ENCODE data around the gene WDR31. TPM values are rescaled to one million over a fixed set of nuclear protein-coding genes. Genes with fewer than 3 reads are reported as not detected.

WDR31 gene
- total RNA-seq, 4 donors from 2014 or later, result 0.29 to 3.6 (median 2.8) TPM

- H3K9me3 ChIP-seq, result no peaks in the 10 kb centered on the region
- TF ChIP-seq CTCF (IDR thresholded peaks at IDR 0.05), result no peak
- no peak for TF ChIP-seq POLR2A (IDR thresholded peaks at IDR 0.05)
- no peaks in the 10 kb centered on the region for H3K4me1 ChIP-seq
- no peak for DNase-seq
- no peak overlapping the region for H3K27ac ChIP-seq
- H3K4me3 ChIP-seq, result no peak overlapping the region
- intact Hi-C loops (cut with DNase I; ENCODE audit: low total_unique reads), result no loop called here
- H3K36me3 ChIP-seq, result no peaks in the 10 kb centered on the region
- no peaks in the 10 kb centered on the region for H3K27me3 ChIP-seq
Measured at GRCh38 chr9:113364951-113365350, 24.9 kb upstream of the WDR31 start.

- Histone ChIP-seq H3K4me1 (no peaks in the 10 kb centered on the region), H3K9me3 (no peaks in the 10 kb centered on the region), H3K27ac (no peak overlapping the region), H3K27me3 (no peaks in the 10 kb centered on the region), H3K4me3 (no peak overlapping the region), H3K36me3 (no peaks in the 10 kb centered on the region)
- intact Hi-C loops (cut with DNase I; ENCODE audit: low total_unique reads), result no loop called here
- no peak for DNase-seq
- no peak for TF ChIP-seq POLR2A (IDR thresholded peaks at IDR 0.05)
- no peak for TF ChIP-seq CTCF (IDR thresholded peaks at IDR 0.05)
Measured at GRCh38 chr9:113363336-113363735, 23.3 kb upstream of the WDR31 start.

GRCh38 chr9:113361304-113362018, 21.4 kb upstream of the WDR31 start:
- no peak for TF ChIP-seq POLR2A (IDR thresholded peaks at IDR 0.05)
- no peak for TF ChIP-seq CTCF (IDR thresholded peaks at IDR 0.05)
- Histone ChIP-seq H3K4me1 (no peaks in the 10 kb centered on the region), H3K9me3 (no peaks in the 10 kb centered on the region), H3K36me3 (no peaks in the 10 kb centered on the region), H3K4me3 (no peak overlapping the region), H3K27me3 (no peaks in the 10 kb centered on the region), H3K27ac (no peak overlapping the region)
- no peak for DNase-seq
- intact Hi-C loops (cut with DNase I; ENCODE audit: low total_unique reads), result no loop called here

DNA sequence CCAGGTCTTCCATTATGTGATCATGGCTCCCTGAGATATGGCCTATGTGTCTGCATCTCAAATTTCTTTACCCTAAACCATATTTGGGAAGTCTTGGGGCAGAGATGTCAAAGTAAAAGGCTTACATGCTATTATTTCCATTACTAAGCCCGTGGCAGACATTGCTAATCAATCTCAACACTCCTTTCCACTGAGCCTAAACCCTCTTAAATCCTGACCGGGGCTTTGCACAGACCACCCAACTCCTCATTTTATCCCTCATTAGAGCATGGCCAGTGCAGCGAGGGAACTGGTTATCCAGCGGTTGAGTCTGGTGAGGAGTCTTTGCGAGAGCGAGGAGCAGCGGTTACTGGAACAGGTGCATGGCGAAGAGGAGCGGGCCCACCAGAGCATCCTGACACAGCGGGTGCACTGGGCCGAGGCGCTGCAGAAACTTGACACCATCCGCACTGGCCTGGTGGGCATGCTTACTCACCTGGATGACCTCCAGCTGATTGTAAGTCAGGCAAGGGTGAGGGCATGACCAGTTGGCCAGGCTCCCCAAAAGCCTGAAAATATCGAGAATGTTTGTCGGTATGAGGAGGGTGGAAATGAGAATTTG, 20.3 kb upstream of the WDR31 start:
- Histone ChIP-seq H3K9me3 (no peaks in the 10 kb centered on the region), H3K36me3 (no peaks in the 10 kb centered on the region), H3K4me1 (no peaks in the 10 kb centered on the region), H3K27ac (no peak overlapping the region), H3K4me3 (no peak overlapping the region), H3K27me3 (no peaks in the 10 kb centered on the region)
- no peak for DNase-seq
- intact Hi-C loops (cut with DNase I; ENCODE audit: low total_unique reads), result no loop called here
- no peak for TF ChIP-seq POLR2A (IDR thresholded peaks at IDR 0.05)
- TF ChIP-seq CTCF (IDR thresholded peaks at IDR 0.05), result no peak

DNA sequence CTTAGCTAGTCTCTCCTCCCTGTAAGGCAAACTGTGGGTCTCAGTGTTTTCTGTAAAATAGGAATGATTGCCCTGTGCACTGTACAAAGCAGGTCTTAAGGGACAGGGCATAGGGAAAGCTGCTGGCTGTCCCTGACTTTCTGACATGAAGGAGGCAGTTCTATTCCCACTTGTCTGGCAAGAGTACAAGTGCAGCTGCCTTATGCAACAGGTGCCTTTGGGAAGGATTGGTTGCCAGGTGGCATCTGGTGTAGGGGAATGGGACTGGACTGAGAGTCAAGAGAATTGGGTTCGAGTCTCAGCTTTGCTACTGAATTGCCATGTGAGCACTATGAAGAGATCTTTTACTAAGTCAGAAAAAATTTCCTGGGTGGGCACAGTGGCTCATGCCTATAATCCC, 19.3 kb upstream of the WDR31 start:
- intact Hi-C loops (cut with DNase I; ENCODE audit: low total_unique reads), result no loop called here
- DNase-seq, result no peak
- TF ChIP-seq CTCF (IDR thresholded peaks at IDR 0.05) (no peak), POLR2A (IDR thresholded peaks at IDR 0.05) (no peak)

More for the DNA sequence above, 19.3 kb upstream of the WDR31 start:
- H3K9me3 ChIP-seq, result no peaks in the 10 kb centered on the region
- H3K27me3 ChIP-seq, result no peaks in the 10 kb centered on the region
- H3K27ac ChIP-seq, result no peak overlapping the region
- H3K4me3 ChIP-seq, result no peak overlapping the region
- H3K4me1 ChIP-seq, result no peaks in the 10 kb centered on the region
- no peaks in the 10 kb centered on the region for H3K36me3 ChIP-seq
